Psoas muscle (tissue), 8 donors: Measurements from ENCODE around the gene GSTT2B. TPM values are rescaled to one million over a fixed set of nuclear protein-coding genes. Genes with fewer than 3 reads are reported as not detected.
"Not testable (repeated sequence)": the region's sequence is repeated elsewhere in the genome, so short reads cannot be mapped to it uniquely, and the experiment has no call there.

Experiments used
- ATAC-seq, 4 donors: fragments of 200-7000 bp; cut with Tn5 transposase; one replicate each; pipeline ENCODE4 v1.9.1; 2020; ENCODE audit warnings: moderate library complexity in 3 of 4, mild to moderate bottlenecking in 2 of 4
- DNase-seq, 2 donors: peaks; one replicate each; pipeline ENCODE4 v3.0.0-alpha.2; 2020
- H3K27ac ChIP-seq: fragments of 200-600 bp; one replicate; pipeline ENCODE4 v1.8.0; 2022
- H3K27me3 ChIP-seq, 3 donors: fragments of 200-600 bp in 1 of 3; one replicate each; pipeline versions ENCODE4 v1.6.1 to v1.8.0; 2013 to 2022; ENCODE audit warnings: low read length in 2 of 3, mild to moderate bottlenecking in 2 of 3, moderate library complexity in 1 of 3; ENCODE audit not compliant: insufficient read depth in 3 of 3
- H3K36me3 ChIP-seq, 2 donors: fragments of 200-600 bp in 1 of 2; one replicate each; pipeline versions ENCODE4 v1.6.1 to v1.8.0; 2013 to 2022; ENCODE audit warnings: low read depth in 1 of 2, mild to moderate bottlenecking in 1 of 2, moderate library complexity in 1 of 2; ENCODE audit not compliant: insufficient read depth in 1 of 2
- H3K4me1 ChIP-seq: fragments of 200-600 bp; one replicate; pipeline ENCODE4 v1.8.0; 2022
- H3K4me3 ChIP-seq: fragments of 200-600 bp; one replicate; pipeline ENCODE4 v1.8.0; 2022; ENCODE audit warnings: mild to moderate bottlenecking
- H3K9me3 ChIP-seq: fragments of 200-600 bp; one replicate; pipeline ENCODE4 v1.8.0; 2022
- WGBS, 3 donors: extraction: QIAGEN DNeasy Blood & Tissue Kit; methylation state at CpG; one replicate each; pipeline versions ENCODE4 v1.1.6 to v1.1.7; 2013; 5-methylcytosine and 5-hydroxymethylcytosine counted together
- intact Hi-C, 2 donors: fragments of 100-400 bp; cut with DNase I; formaldehyde crosslinking; loops; one replicate each; pipeline versions ENCODE4 v1.11.0 to v1.14.2; 2022
- long read RNA-seq, 2 donors: library from polyadenylated mRNA; unstranded; transcript quantifications; one replicate each; pipeline ENCODE4 v2.0.0, GENCODE V29; 2021
- polyA plus RNA-seq, 3 donors: library from polyadenylated mRNA; stranded (reverse); fragments of 200-250 nt; gene quantifications; one replicate each; pipeline ENCODE4 v1.2.3, GENCODE V29; 2013
- total RNA-seq, 4 donors: library from RNA; stranded (reverse); fragmentation: NEBNext Ultra II Directional in 2 of 4; extraction: Animal tissue kit (Norgen Biotek cat#: 25700) in 2 of 4; gene quantifications; one replicate each; pipeline versions ENCODE4 v1.2.1 to v1.2.4, GENCODE V29; 2021 to 2023
- TF ChIP-seq, protein P1 (sequence below): fragments of 200-600 bp; IDR thresholded peaks from one replicate; pipeline ENCODE4 v1.8.0; 2022; ENCODE audit warnings: antibody characterized with exemption
- donor health status: healthy with polysubstance abuse.
- donor health status: DM: no; HTN: no; CAD: no; lungs with moderate emphysema.
- donor health status: Bipolar disorder and iron deficiency.
- donor health status: healthy.
- donor health status: DM: yes; HTN: yes; CAD: no.
- donor health status: DM: no; HTN: no; CAD: no.
- donor health status: DM: no; HTN: no; CAD: no.
- donor health status: DM: yes; HTN: yes; CAD: no.

GSTT2B gene, protein sequence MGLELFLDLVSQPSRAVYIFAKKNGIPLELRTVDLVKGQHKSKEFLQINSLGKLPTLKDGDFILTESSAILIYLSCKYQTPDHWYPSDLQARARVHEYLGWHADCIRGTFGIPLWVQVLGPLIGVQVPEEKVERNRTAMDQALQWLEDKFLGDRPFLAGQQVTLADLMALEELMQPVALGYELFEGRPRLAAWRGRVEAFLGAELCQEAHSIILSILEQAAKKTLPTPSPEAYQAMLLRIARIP
- total RNA-seq (10 to 100 TPM in 3 of 4 donors, 1 to 10 TPM in 1; 5.8 to 27.5 (median 14.4) TPM), polyA plus RNA-seq (10 to 100 TPM in 1 of 3 donors, 1 to 10 TPM in 2; 4.0 to 15.1 (median 5.6) TPM)
- long read RNA-seq, donor 1, transcript GSTT2B-201 (5 exons, 1,099 nt): major isoform, 7 of 8 reads
- long read RNA-seq, donor 1, partial matches to known transcripts: 1 of 8 reads
- long read RNA-seq, donor 1, other reads (novel, unspliced or antisense): 0 of 8 reads
- long read RNA-seq, donor 2, partial matches to known transcripts: 0 of 6 reads
- long read RNA-seq, donor 2, other reads (novel, unspliced or antisense): 2 of 6 reads

GRCh38 chr22:23961084-23961771 is at the start of gene GSTT2B:
TSS of gene GSTT2B (minus strand) at chr22:23961195. CDS start at chr22:23961131, 64 bp downstream.
- intact Hi-C loops, H3K27me3 ChIP-seq, H3K9me3 ChIP-seq, DNase-seq, H3K4me1 ChIP-seq, H3K4me3 ChIP-seq, H3K36me3 ChIP-seq, H3K27ac ChIP-seq: not testable (repeated sequence)
- ATAC-seq: peak; percentile 72 to 91 (median 81)
- no CpG with 5 or more reads among the region's 43 CpGs for WGBS, 3 donors

DNA sequence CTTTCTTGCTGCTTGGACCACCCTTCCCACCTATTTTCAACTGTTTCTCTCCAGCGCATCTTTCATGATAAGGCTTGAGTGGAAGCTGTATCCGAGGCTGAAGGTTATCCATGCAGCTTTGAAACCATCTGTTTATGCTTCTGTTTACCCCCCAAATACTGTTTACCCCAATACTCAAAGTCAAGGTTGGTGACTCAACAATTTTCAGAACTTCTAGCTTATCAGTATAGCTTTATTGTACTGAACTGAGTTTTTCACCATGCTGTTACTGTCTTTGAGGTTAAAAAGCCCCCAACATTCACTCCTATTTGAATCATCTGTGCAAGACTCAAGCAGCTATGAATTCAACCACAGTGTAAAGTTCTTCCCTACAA is 49.0 kb upstream of the GSTT2B start:
- H3K4me1 ChIP-seq: peaks cover 14% of the 10 kb centered on the region
- intact Hi-C loops: no loop called here
- TF ChIP-seq, protein P1, sequence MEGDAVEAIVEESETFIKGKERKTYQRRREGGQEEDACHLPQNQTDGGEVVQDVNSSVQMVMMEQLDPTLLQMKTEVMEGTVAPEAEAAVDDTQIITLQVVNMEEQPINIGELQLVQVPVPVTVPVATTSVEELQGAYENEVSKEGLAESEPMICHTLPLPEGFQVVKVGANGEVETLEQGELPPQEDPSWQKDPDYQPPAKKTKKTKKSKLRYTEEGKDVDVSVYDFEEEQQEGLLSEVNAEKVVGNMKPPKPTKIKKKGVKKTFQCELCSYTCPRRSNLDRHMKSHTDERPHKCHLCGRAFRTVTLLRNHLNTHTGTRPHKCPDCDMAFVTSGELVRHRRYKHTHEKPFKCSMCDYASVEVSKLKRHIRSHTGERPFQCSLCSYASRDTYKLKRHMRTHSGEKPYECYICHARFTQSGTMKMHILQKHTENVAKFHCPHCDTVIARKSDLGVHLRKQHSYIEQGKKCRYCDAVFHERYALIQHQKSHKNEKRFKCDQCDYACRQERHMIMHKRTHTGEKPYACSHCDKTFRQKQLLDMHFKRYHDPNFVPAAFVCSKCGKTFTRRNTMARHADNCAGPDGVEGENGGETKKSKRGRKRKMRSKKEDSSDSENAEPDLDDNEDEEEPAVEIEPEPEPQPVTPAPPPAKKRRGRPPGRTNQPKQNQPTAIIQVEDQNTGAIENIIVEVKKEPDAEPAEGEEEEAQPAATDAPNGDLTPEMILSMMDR: no peak
- DNase-seq (no peak), ATAC-seq (no peak)
- no peaks in the 10 kb centered on the region for H3K9me3 ChIP-seq
- no peak overlapping the region for H3K27ac ChIP-seq
- no peaks in the 10 kb centered on the region for H3K27me3 ChIP-seq
- no peak overlapping the region for H3K4me3 ChIP-seq
- WGBS, 3 donors: 82 to 86% (median 85%) methylated on average over 2 of the region's 2 CpGs
- H3K36me3 ChIP-seq: no peaks in the 10 kb centered on the region

- WGBS, 3 donors: 79 to 86% (median 84%) methylated on average over 7 of the region's 7 CpGs
- H3K9me3 ChIP-seq: no peaks in the 10 kb centered on the region
These were observed 48.4 kb upstream of the GSTT2B start for GRCh38 chr22:24009227-24010017.

GRCh38 chr22:24008381-24009226 is 47.6 kb upstream of the GSTT2B start:
- Histone ChIP-seq H3K27ac (no peak overlapping the region), H3K4me1 (peaks cover 14% of the 10 kb centered on the region), H3K9me3 (no peaks in the 10 kb centered on the region), H3K36me3 (no peaks in the 10 kb centered on the region), H3K4me3 (no peak overlapping the region), H3K27me3 (no peaks in the 10 kb centered on the region)
- TF ChIP-seq, protein P1: no peak
- no peak for DNase-seq
- WGBS, 3 donors: 83 to 89% (median 87%) methylated on average over 6 of the region's 6 CpGs
- no peak for ATAC-seq
- intact Hi-C loops: loop anchor here in 1 of 2 donors (5.0 kb wide), 1 partner anchor 71 kb away; no protein-coding TSS in a partner anchor

More at GRCh38 chr22:24009227-24010017, 48.4 kb upstream of the GSTT2B start:
- Histone ChIP-seq H3K36me3 (no peaks in the 10 kb centered on the region), H3K4me1 (peaks cover 14% of the 10 kb centered on the region), H3K27ac (no peak overlapping the region), H3K27me3 (no peaks in the 10 kb centered on the region), H3K4me3 (no peak overlapping the region)
- ATAC-seq (no peak), DNase-seq (no peak)
- TF ChIP-seq, protein P1: no peak
- intact Hi-C loops: loop anchor here in 1 of 2 donors (5.0 kb wide), 1 partner anchor 72 kb away; no protein-coding TSS in a partner anchor
